MM.1S (cell line): ENCODE measurements around the gene PXYLP1.

Experiments
- DNase-seq: peaks from one replicate; pipeline ENCODE4 v3.0.0-alpha.2; 2015
- H2AFZ ChIP-seq: fragments of 300-600 bp; sonication (generic); 2 replicates; pipeline ENCODE4 v1.6.0; 2016; ENCODE audit warnings: antibody characterized with exemption, low read length
- H3F3A ChIP-seq: fragments of 300-600 bp; sonication (generic); 2 replicates; pipeline ENCODE4 v1.6.1; 2016; ENCODE audit warnings: mild to moderate bottlenecking, antibody characterized with exemption, low read length, moderate library complexity, mixed read lengths; ENCODE audit not compliant: insufficient read depth
- H3K27ac ChIP-seq: fragments of 300-600 bp; sonication (generic); 2 replicates; pipeline ENCODE4 v1.5.1; 2016; ENCODE audit warnings: mild to moderate bottlenecking, low read length
- H3K27me3 ChIP-seq: fragments of 300-600 bp; sonication (generic); replicated peaks from 2 replicates; pipeline ENCODE4 v1.6.0; 2016; ENCODE audit warnings: low read length; ENCODE audit not compliant: insufficient read depth
- H3K36me3 ChIP-seq: fragments of 300-600 bp; sonication (generic); replicated peaks from 2 replicates; pipeline ENCODE4 v1.6.1; 2016; ENCODE audit warnings: mild to moderate bottlenecking, low read length, mixed read lengths; ENCODE audit not compliant: insufficient read depth
- H3K4me1 ChIP-seq: fragments of 300-600 bp; sonication (generic); 2 replicates; pipeline ENCODE4 v1.6.1; 2016; ENCODE audit warnings: low read length, mixed read lengths
- H3K4me2 ChIP-seq: fragments of 300-600 bp; sonication (generic); 2 replicates; pipeline ENCODE4 v1.6.0; 2016; ENCODE audit warnings: low read depth, low read length
- H3K4me3 ChIP-seq: fragments of 300-600 bp; sonication (generic); 2 replicates; pipeline ENCODE4 v1.5.1; 2016; ENCODE audit warnings: low read length, mixed read lengths
- H3K79me2 ChIP-seq: fragments of 300-600 bp; sonication (generic); 2 replicates; pipeline ENCODE4 v1.6.1; 2016; ENCODE audit warnings: mixed run types, low read length, mixed read lengths
- H3K9ac ChIP-seq: fragments of 300-600 bp; sonication (generic); 2 replicates; pipeline ENCODE4 v1.6.1; 2016; ENCODE audit warnings: low read length, mixed read lengths
- H3K9me2 ChIP-seq: fragments of 300-600 bp; sonication (generic); replicated peaks from 2 replicates; pipeline ENCODE4 v1.6.1; 2016; ENCODE audit warnings: mild to moderate bottlenecking, low read length, mixed read lengths; ENCODE audit not compliant: insufficient read depth
- H3K9me3 ChIP-seq: fragments of 300-600 bp; sonication (generic); replicated peaks from 2 replicates; pipeline ENCODE4 v1.6.1; 2016; ENCODE audit warnings: mild to moderate bottlenecking, low read length, mixed read lengths; ENCODE audit not compliant: insufficient read depth
- H4K20me1 ChIP-seq: fragments of 300-600 bp; sonication (generic); 2 replicates; pipeline ENCODE4 v1.6.1; 2016; ENCODE audit warnings: mild to moderate bottlenecking, low read length, moderate library complexity, mixed read lengths; ENCODE audit not compliant: insufficient read depth
- CTCF ChIP-seq: fragments of 300-600 bp; sonication (generic); IDR thresholded peaks from 2 replicates; pipeline ENCODE4 v1.5.1; 2016; ENCODE audit warnings: antibody characterized with exemption, low read length, mixed read lengths
- EZH2 ChIP-seq: fragments of 300-600 bp; sonication (generic); optimal IDR thresholded peaks from 2 replicates; pipeline ENCODE3; 2017; ENCODE audit warnings: low read depth, mild to moderate bottlenecking, antibody characterized with exemption, low read length, mixed read lengths
- EZH2phosphoT487 ChIP-seq: fragments of 300-600 bp; sonication (generic); IDR thresholded peaks from 2 replicates; pipeline ENCODE4 v1.6.1; 2018; ENCODE audit warnings: antibody characterized with exemption, low read length

PXYLP1 gene

GRCh38 chr3:141250828-141251227 is 19.2 kb downstream of the PXYLP1 start:
- no peak overlapping the region for H3K9ac ChIP-seq
- H3K4me1 ChIP-seq: no peaks in the 10 kb centered on the region
- no peaks in the 10 kb centered on the region for H3K36me3 ChIP-seq
- TF ChIP-seq EZH2: no peak
- no peak for TF ChIP-seq EZH2phosphoT487
- no peak for TF ChIP-seq CTCF
- H3K4me3 ChIP-seq: no peak overlapping the region
- no peaks in the 10 kb centered on the region for H3F3A ChIP-seq
- no peak for DNase-seq
- H3K27ac ChIP-seq: no peak overlapping the region
- no peaks in the 10 kb centered on the region for H3K79me2 ChIP-seq
- H3K27me3 ChIP-seq: no peaks in the 10 kb centered on the region
- no peak overlapping the region for H2AFZ ChIP-seq
- no peaks in the 10 kb centered on the region for H3K9me2 ChIP-seq
- H4K20me1 ChIP-seq: no peaks in the 10 kb centered on the region
- H3K9me3 ChIP-seq: no peaks in the 10 kb centered on the region
- H3K4me2 ChIP-seq: no peak overlapping the region

GRCh38 chr3:141253326-141253725 is 21.7 kb downstream of the PXYLP1 start:
- Histone ChIP-seq H3K27me3 (no peaks in the 10 kb centered on the region), H3K79me2 (no peaks in the 10 kb centered on the region), H3K9me3 (no peaks in the 10 kb centered on the region), H2AFZ (no peak overlapping the region), H3K27ac (no peak overlapping the region), H3K4me2 (no peak overlapping the region), H3K4me3 (no peak overlapping the region), H3K4me1 (no peaks in the 10 kb centered on the region), H3K9me2 (no peaks in the 10 kb centered on the region), H3F3A (no peaks in the 10 kb centered on the region), H3K9ac (no peak overlapping the region), H4K20me1 (no peaks in the 10 kb centered on the region), H3K36me3 (no peaks in the 10 kb centered on the region)
- DNase-seq: no peak
- TF ChIP-seq EZH2phosphoT487 (no peak), CTCF (no peak), EZH2 (no peak)

GRCh38 chr3:141253811-141254210 is 22.2 kb downstream of the PXYLP1 start:
- Histone ChIP-seq H2AFZ (no peak overlapping the region), H3K9me3 (no peaks in the 10 kb centered on the region), H3K27me3 (no peaks in the 10 kb centered on the region), H3K9ac (no peak overlapping the region), H3K36me3 (no peaks in the 10 kb centered on the region), H3F3A (no peaks in the 10 kb centered on the region), H3K4me1 (no peaks in the 10 kb centered on the region), H3K9me2 (no peaks in the 10 kb centered on the region), H3K79me2 (no peaks in the 10 kb centered on the region), H3K27ac (no peak overlapping the region), H4K20me1 (no peaks in the 10 kb centered on the region), H3K4me2 (no peak overlapping the region), H3K4me3 (no peak overlapping the region)
- TF ChIP-seq EZH2phosphoT487 (no peak), EZH2 (no peak), CTCF (no peak)
- DNase-seq: no peak
